Type B pancreatic cell (in vitro differentiated cells): ENCODE results near the gene SEMA4D. TPM values are rescaled to one million over a fixed set of nuclear protein-coding genes. Genes with fewer than 3 reads are reported as not detected.

Experiments used
- DNase-seq: peaks from one replicate; pipeline ENCODE4 v3.0.0; 2021; ENCODE audit warnings: mixed read lengths; ENCODE audit not compliant: unreplicated experiment; ENCODE audit errors: extremely low spot score
- H3K27ac Mint-ChIP-seq: 2 replicates; pipeline ENCODE4 v1.8.0; 2021; ENCODE audit warnings: mild to moderate bottlenecking, mixed read lengths
- H3K27me3 Mint-ChIP-seq: 2 replicates; pipeline ENCODE4 v1.8.0; 2021; ENCODE audit warnings: mixed read lengths
- H3K36me3 Mint-ChIP-seq: 2 replicates; pipeline ENCODE4 v1.8.0; 2021; ENCODE audit warnings: mixed read lengths
- H3K4me1 Mint-ChIP-seq: one replicate; pipeline ENCODE4 v1.8.0; 2021; ENCODE audit warnings: mixed read lengths; ENCODE audit not compliant: unreplicated experiment
- H3K4me3 Mint-ChIP-seq: 2 replicates; pipeline ENCODE4 v1.8.0; 2021; ENCODE audit warnings: mild to moderate bottlenecking, mixed read lengths
- H3K9me3 Mint-ChIP-seq: 2 replicates; pipeline ENCODE4 v1.8.0; 2021; ENCODE audit warnings: mixed read lengths
- CTCF ChIP-seq: fragments of 200-600 bp; sonication (generic); conservative IDR thresholded peaks from 2 replicates; pipeline ENCODE4 v1.5.0; 2021; ENCODE audit warnings: antibody characterized with exemption, mild to moderate bottlenecking
- total RNA-seq: library from RNA; stranded (reverse); gene quantifications from 2 replicates; pipeline ENCODE4 v1.2.1, GENCODE V29; 2021; ENCODE audit warnings: low replicate concordance

Gene SEMA4D
- total RNA-seq, 1 donor from 2014 or later, result 32.3 TPM

- no peak for TF ChIP-seq CTCF
- no peaks in the 10 kb centered on the region for H3K9me3 Mint-ChIP-seq
- no peaks in the 10 kb centered on the region for H3K27me3 Mint-ChIP-seq
- peak overlapping the region; percentile 75 for H3K27ac Mint-ChIP-seq
- no peak for DNase-seq
- H3K4me3 Mint-ChIP-seq, result no peak overlapping the region
- H3K36me3 Mint-ChIP-seq, result peaks cover 20% of the 10 kb centered on the region
- H3K4me1 Mint-ChIP-seq, result peaks cover 11% of the 10 kb centered on the region
Observed at GRCh38 chr9:89358376-89358916, 139.5 kb downstream of the SEMA4D start.

- peak overlapping the region; percentile 75 for H3K27ac Mint-ChIP-seq
- no peak overlapping the region for H3K4me3 Mint-ChIP-seq
- peaks cover 20% of the 10 kb centered on the region for H3K36me3 Mint-ChIP-seq
- peak; percentile 52 for DNase-seq
- H3K27me3 Mint-ChIP-seq, result no peaks in the 10 kb centered on the region
- H3K4me1 Mint-ChIP-seq, result peaks cover 11% of the 10 kb centered on the region
- no peak for TF ChIP-seq CTCF
- no peaks in the 10 kb centered on the region for H3K9me3 Mint-ChIP-seq
Observed at GRCh38 chr9:89357331-89358197, 140.3 kb downstream of the SEMA4D start.

- H3K27ac Mint-ChIP-seq, result no peak overlapping the region
- peaks cover 11% of the 10 kb centered on the region for H3K4me1 Mint-ChIP-seq
- DNase-seq, result no peak
- no peaks in the 10 kb centered on the region for H3K27me3 Mint-ChIP-seq
- H3K36me3 Mint-ChIP-seq, result peaks cover 24% of the 10 kb centered on the region
- no peak for TF ChIP-seq CTCF
- H3K9me3 Mint-ChIP-seq, result no peaks in the 10 kb centered on the region
- H3K4me3 Mint-ChIP-seq, result no peak overlapping the region
Observed at GRCh38 chr9:89356782-89357181, 141.1 kb downstream of the SEMA4D start.

- Mint-ChIP-seq H3K27me3 (no peaks in the 10 kb centered on the region), H3K9me3 (no peaks in the 10 kb centered on the region), H3K4me1 (peaks cover 11% of the 10 kb centered on the region), H3K4me3 (no peak overlapping the region), H3K27ac (no peak overlapping the region), H3K36me3 (peaks cover 36% of the 10 kb centered on the region)
- no peak for TF ChIP-seq CTCF
- DNase-seq, result peak; percentile 42
Observed at GRCh38 chr9:89354471-89354870, 143.4 kb downstream of the SEMA4D start.

GRCh38 chr9:89353989-89354388, 143.9 kb downstream of the SEMA4D start:
- DNase-seq, result no peak
- Mint-ChIP-seq H3K36me3 (peaks cover 36% of the 10 kb centered on the region), H3K27me3 (no peaks in the 10 kb centered on the region), H3K9me3 (no peaks in the 10 kb centered on the region), H3K27ac (no peak overlapping the region), H3K4me3 (no peak overlapping the region), H3K4me1 (peaks cover 9% of the 10 kb centered on the region)
- no peak for TF ChIP-seq CTCF
